Cardiac muscle cell (in vitro differentiated cells and primary cell): ENCODE measurements around the gene PLRG1. TPM values are rescaled to one million over a fixed set of nuclear protein-coding genes. Genes with fewer than 3 reads are reported as not detected.

ENCODE experiments used
- DNase-seq, 2 donors: peaks; one replicate each; pipeline versions ENCODE4 v3.0.0 to v3.0.0-alpha.2; 2010 to 2017; ENCODE audit warnings: low read depth in 1 of 2, low spot score in 1 of 2
- H3K27ac ChIP-seq: fragments of 200-600 bp; sonication (generic); 2 replicates; pipeline ENCODE4 v1.5.1; 2016
- H3K27me3 ChIP-seq: fragments of 200-600 bp; sonication (generic); 2 replicates; pipeline ENCODE4 v1.6.0; 2016; ENCODE audit warnings: control low read depth
- H3K36me3 ChIP-seq: fragments of 200-600 bp; sonication (generic); 2 replicates; pipeline ENCODE4 v1.5.1; 2016; ENCODE audit warnings: control low read depth
- H3K4me1 ChIP-seq: fragments of 200-600 bp; sonication (generic); 2 replicates; pipeline ENCODE4 v1.8.1; 2017; ENCODE audit warnings: low read depth, mild to moderate bottlenecking, mixed run types
- H3K4me3 ChIP-seq: fragments of 200-600 bp; sonication (generic); 2 replicates; pipeline ENCODE4 v1.5.1; 2016; ENCODE audit warnings: mild to moderate bottlenecking
- H3K9me3 ChIP-seq: fragments of 200-600 bp; sonication (generic); 2 replicates; pipeline ENCODE4 v1.5.1; 2017; ENCODE audit warnings: low read depth, mild to moderate bottlenecking, control low read depth
- polyA plus RNA-seq: library from polyadenylated mRNA; unstranded; fragments of >200 nt; fragmentation: Nextera tagmentation; extraction: Ambion mirVana; gene quantifications from 2 replicates; pipeline ENCODE4 v1.2.1, GENCODE V29; 2016
- total RNA-seq: library from RNA; depleted of rRNA; stranded (reverse); fragments of >200 nt; gene quantifications from 2 replicates; pipeline ENCODE4 v1.2.3, GENCODE V29; 2016
- TF ChIP-seq, protein P1 (sequence below): IDR thresholded peaks from 2 replicates; pipeline ENCODE4 v1.5.1; 2012; ENCODE audit warnings: low read depth, mild to moderate bottlenecking, low read length

The PLRG1 gene
- total and polyA plus RNA-seq, 2 experiments from 2014 or later = 25.6 to 61.6 TPM

DNA sequence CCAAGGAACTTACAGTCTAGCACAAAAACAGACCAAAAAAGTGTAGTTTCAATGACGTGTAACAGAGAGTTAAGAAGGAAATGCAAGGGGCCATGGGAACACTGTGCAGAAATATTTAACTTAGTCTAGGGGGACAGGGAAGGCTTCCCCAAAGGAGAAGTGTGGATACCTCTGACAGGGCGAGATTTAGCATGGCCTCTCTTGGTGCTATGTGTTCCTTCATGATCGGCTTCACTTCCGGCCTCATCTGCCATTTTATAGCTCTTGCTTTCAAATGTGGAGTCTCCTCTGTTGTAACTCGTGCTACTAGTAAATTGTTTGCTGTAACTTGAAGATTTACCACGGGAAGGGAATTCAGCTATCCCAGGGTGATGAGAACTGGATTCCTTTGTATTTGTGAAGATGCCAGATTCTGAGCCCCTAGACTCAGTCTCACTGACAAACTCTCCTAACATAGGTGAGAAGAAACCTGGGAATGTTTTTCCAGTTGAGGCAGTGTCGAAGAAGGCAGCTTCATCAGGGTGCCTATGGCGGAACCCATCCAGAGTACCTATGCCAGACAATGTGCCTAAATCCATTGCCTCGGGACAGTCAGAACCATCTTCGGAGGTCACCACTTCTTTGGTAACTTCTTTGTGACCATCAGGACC lies 35.3 kb upstream of the PLRG1 start:
- TF ChIP-seq, protein P1, sequence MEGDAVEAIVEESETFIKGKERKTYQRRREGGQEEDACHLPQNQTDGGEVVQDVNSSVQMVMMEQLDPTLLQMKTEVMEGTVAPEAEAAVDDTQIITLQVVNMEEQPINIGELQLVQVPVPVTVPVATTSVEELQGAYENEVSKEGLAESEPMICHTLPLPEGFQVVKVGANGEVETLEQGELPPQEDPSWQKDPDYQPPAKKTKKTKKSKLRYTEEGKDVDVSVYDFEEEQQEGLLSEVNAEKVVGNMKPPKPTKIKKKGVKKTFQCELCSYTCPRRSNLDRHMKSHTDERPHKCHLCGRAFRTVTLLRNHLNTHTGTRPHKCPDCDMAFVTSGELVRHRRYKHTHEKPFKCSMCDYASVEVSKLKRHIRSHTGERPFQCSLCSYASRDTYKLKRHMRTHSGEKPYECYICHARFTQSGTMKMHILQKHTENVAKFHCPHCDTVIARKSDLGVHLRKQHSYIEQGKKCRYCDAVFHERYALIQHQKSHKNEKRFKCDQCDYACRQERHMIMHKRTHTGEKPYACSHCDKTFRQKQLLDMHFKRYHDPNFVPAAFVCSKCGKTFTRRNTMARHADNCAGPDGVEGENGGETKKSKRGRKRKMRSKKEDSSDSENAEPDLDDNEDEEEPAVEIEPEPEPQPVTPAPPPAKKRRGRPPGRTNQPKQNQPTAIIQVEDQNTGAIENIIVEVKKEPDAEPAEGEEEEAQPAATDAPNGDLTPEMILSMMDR = no peak

DNA sequence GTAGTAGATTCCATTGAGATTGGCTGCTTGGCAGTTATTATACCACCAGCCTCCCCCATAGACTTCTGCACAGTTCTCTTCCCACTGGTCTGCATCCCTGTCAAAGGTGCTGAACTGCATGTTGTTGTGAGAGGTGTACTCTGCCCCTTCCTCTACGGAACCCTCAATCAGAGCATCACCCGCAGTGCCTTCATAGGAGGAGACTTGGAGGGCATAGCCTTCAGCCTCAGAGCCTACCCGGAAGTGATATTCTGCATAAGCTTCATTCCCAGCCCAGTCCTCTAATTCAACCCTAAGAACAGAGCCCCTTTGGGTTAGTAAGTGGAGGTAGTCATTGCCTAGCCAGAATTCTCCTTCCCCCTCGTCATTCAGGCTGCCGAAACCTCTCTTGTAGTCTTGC lies 34.1 kb upstream of the PLRG1 start:
- Histone ChIP-seq H3K9me3 (no peaks in the 10 kb centered on the region), H3K27ac (no peak overlapping the region), H3K36me3 (no peaks in the 10 kb centered on the region), H3K4me3 (no peak overlapping the region), H3K27me3 (no peaks in the 10 kb centered on the region), H3K4me1 (no peaks in the 10 kb centered on the region)
- no peak for DNase-seq
- TF ChIP-seq, protein P1 = no peak

More for the DNA sequence above, 35.3 kb upstream of the PLRG1 start:
- Histone ChIP-seq H3K27ac (no peak overlapping the region), H3K36me3 (no peaks in the 10 kb centered on the region), H3K9me3 (no peaks in the 10 kb centered on the region), H3K27me3 (no peaks in the 10 kb centered on the region), H3K4me3 (no peak overlapping the region), H3K4me1 (no peaks in the 10 kb centered on the region)
- no peak for DNase-seq

DNA sequence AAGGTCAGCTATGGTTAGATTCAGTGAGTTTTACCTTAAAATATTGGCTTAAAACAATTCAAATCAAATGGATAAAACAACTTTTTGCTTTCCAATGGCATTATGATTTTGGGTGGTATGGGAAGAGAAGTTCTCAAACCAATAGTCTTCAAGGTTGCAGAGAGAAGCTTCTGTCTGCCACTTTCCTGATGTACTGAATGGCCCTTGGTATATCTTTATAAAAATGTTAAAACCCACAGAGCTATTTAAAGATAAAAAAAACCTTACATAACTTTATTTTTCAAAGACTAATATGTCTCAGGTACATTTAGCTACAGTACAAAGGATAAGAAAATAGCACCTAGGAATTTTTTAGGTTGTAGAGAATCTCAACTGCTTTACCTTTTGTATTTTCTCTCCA lies 33.5 kb upstream of the PLRG1 start:
- Histone ChIP-seq H3K4me3 (no peak overlapping the region), H3K27me3 (no peaks in the 10 kb centered on the region), H3K27ac (no peak overlapping the region), H3K36me3 (no peaks in the 10 kb centered on the region), H3K4me1 (no peaks in the 10 kb centered on the region), H3K9me3 (no peaks in the 10 kb centered on the region)
- TF ChIP-seq, protein P1 = no peak
- DNase-seq = no peak

DNA sequence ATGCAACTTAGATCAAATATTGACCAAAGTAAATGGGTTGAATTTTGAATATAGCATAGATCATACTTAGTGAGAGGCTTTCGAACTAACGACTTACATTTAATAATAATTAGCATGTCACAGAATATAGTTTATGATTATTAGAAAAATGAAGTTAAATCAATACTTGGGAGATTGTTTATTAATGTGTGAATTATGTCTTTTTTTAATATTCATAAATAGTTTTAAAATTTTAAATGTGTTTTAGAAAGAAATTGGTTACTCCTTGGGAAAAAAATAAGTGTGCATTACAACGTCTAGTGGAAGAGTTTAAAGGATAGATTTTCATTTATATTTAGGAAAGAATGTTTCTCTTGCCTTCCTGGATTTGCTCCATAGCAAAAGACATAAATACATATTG lies 33.0 kb upstream of the PLRG1 start:
- Histone ChIP-seq H3K27ac (no peak overlapping the region), H3K4me1 (no peaks in the 10 kb centered on the region), H3K27me3 (no peaks in the 10 kb centered on the region), H3K4me3 (no peak overlapping the region), H3K36me3 (no peaks in the 10 kb centered on the region), H3K9me3 (no peaks in the 10 kb centered on the region)
- TF ChIP-seq, protein P1 = no peak
- no peak for DNase-seq

DNA sequence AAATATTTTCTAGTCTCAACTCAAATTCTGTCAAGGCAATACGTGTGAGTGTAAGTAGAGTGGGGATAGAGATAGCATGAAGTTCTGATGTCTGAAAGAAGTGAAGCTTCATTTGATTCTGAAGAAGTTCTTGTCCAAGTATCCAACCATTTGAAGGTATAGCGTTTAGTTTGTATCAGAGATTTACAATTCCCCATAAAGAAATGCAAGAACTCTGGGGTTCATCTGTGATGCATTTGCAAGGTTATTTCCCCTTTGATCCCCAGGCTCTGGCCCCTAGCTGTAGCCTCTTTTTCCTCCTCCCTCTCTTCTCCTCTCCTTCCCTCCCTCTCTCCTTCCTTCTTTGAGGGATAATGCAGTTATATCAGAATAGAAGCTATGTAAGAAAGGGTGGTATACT lies 32.5 kb upstream of the PLRG1 start:
- Histone ChIP-seq H3K27ac (no peak overlapping the region), H3K4me1 (no peaks in the 10 kb centered on the region), H3K9me3 (no peaks in the 10 kb centered on the region), H3K36me3 (no peaks in the 10 kb centered on the region), H3K27me3 (no peaks in the 10 kb centered on the region), H3K4me3 (no peak overlapping the region)
- TF ChIP-seq, protein P1 = no peak
- no peak for DNase-seq
